HCT116 (cell line): ENCODE measurements around the gene MUC22. TPM values are rescaled to one million over a fixed set of nuclear protein-coding genes. Genes with fewer than 3 reads are reported as not detected.
"Not testable (repeated sequence)": the region's sequence is repeated elsewhere in the genome, so short reads cannot be mapped to it uniquely, and the experiment has no call there.

Experiments
- ATAC-seq: fragments of 200-7000 bp; cut with Tn5 transposase; 2 replicates; pipeline ENCODE4 v1.9.1; 2020; ENCODE audit warnings: mild to moderate bottlenecking, moderate library complexity
- BruUV-seq: library from RNA; stranded (reverse); fragments of 400-500 nt; replicated peaks from 2 replicates; lab custom pipeline; 2021; lab: Mats Ljungman, UMichigan
- CTCF ChIA-PET: fragments of 300-600 bp; sonication (Branson Sonifier 250); formaldehyde crosslinking; loops from one replicate; lab custom pipeline; 2021; ENCODE audit warnings: antibody characterized with exemption; lab: Charles Lee
- POLR2A ChIA-PET: fragments of 300-600, 350-600 bp; sonication (Branson Sonifier 250); formaldehyde crosslinking; loops from one replicate; lab custom pipeline; 2021; ENCODE audit warnings: antibody characterized with exemption; lab: Charles Lee
- RAD21 ChIA-PET, 2 experiments: fragments of 300-600 bp; sonication (Branson Sonifier 250); formaldehyde crosslinking; loops; one replicate each; lab custom pipeline; 2023; ENCODE audit warnings: low total read pairs in 2 of 2; ENCODE audit not compliant: uncharacterized antibody in 2 of 2, unreplicated experiment in 2 of 2, low non-redundant PET in 1 of 2; lab: Charles Lee
- DNase-seq: peaks from one replicate; pipeline ENCODE4 v3.0.0-alpha.2; 2010; ENCODE audit warnings: low read depth, low spot score
- H2AFZ ChIP-seq: fragments of 200-600 bp; shearing (Covaris generic), sonication (generic); 2 replicates; pipeline ENCODE4 v1.6.1; 2017; ENCODE audit warnings: low read depth, mixed run types, mixed read lengths, antibody characterized with exemption, low read length; ENCODE audit not compliant: poor library complexity, severe bottlenecking
- H3K27ac ChIP-seq: 2 replicates; pipeline ENCODE4 v1.5.1; 2012; ENCODE audit warnings: low read depth, low read length
- H3K27me3 ChIP-seq: fragments of 200-600 bp; sonication (generic); 2 replicates; pipeline ENCODE4 v1.6.1; 2016; ENCODE audit warnings: mixed run types, low read length, mixed read lengths; ENCODE audit not compliant: insufficient read depth
- H3K36me3 ChIP-seq, 2 experiments: fragments of 200-500 bp in 1 of 2; fragments of 200-600 bp in 1 of 2; sonication (Bioruptor generic) in 1 of 2; sonication (generic) in 1 of 2; 2 replicates each; pipeline versions ENCODE4 v1.5.1 to v1.6.1; 2014 to 2016; ENCODE audit warnings: low read length in 2 of 2, inconsistent platforms in 1 of 2, mixed read lengths in 1 of 2, mixed run types in 1 of 2; ENCODE audit not compliant: insufficient read depth in 2 of 2, control insufficient read depth in 1 of 2
- H3K4me1 ChIP-seq, 2 experiments: fragments of 200-600 bp in 1 of 2; sonication (generic) in 1 of 2; 2 replicates each; pipeline versions ENCODE4 v1.5.1 to v1.6.1; 2012 to 2017; ENCODE audit warnings: low read length in 2 of 2, inconsistent platforms in 1 of 2, mild to moderate bottlenecking in 1 of 2, mixed read lengths in 1 of 2, mixed run types in 1 of 2, moderate library complexity in 1 of 2; ENCODE audit not compliant: insufficient read depth in 2 of 2, control insufficient read depth in 1 of 2
- H3K4me2 ChIP-seq: fragments of 200-600 bp; sonication (generic); 2 replicates; pipeline ENCODE4 v1.6.1; 2017; ENCODE audit warnings: mixed run types, low read length, mixed read lengths
- H3K4me3 ChIP-seq, 2 experiments: fragments of 200-600 bp in 1 of 2; sonication (generic) in 1 of 2; replicated peaks in 1 of 2; 2 replicates each; pipeline ENCODE4 v1.5.1; 2011 to 2016; ENCODE audit warnings: low read length in 2 of 2, control low read depth in 1 of 2, low read depth in 1 of 2, mild to moderate bottlenecking in 1 of 2, mixed read lengths in 1 of 2, mixed run types in 1 of 2
- H3K79me2 ChIP-seq: fragments of 200-600 bp; sonication (generic); 2 replicates; pipeline ENCODE4 v1.6.1; 2017; ENCODE audit warnings: mild to moderate bottlenecking, mixed run types, low read length, moderate library complexity, mixed read lengths; ENCODE audit not compliant: insufficient read depth
- H3K9ac ChIP-seq: fragments of 200-600 bp; sonication (generic); 2 replicates; pipeline ENCODE4 v1.6.1; 2016; ENCODE audit warnings: low read length, mixed read lengths
- H3K9me2 ChIP-seq: fragments of 200-600 bp; sonication (generic), shearing (Covaris generic); 2 replicates; pipeline ENCODE4 v1.6.1; 2017; ENCODE audit warnings: mixed run types, mild to moderate bottlenecking, moderate library complexity; ENCODE audit not compliant: insufficient read depth
- H3K9me3 ChIP-seq, 2 experiments: fragments of 200-500 bp in 1 of 2; fragments of 200-600 bp in 1 of 2; sonication (Bioruptor generic) in 1 of 2; sonication (generic) in 1 of 2; 2 replicates each; pipeline ENCODE4 v1.6.1; 2014 to 2017; ENCODE audit warnings: low read length in 2 of 2, mixed read lengths in 2 of 2, inconsistent platforms in 1 of 2, low read depth in 1 of 2, mild to moderate bottlenecking in 1 of 2, mixed run types in 1 of 2, moderate library complexity in 1 of 2; ENCODE audit not compliant: control insufficient read depth in 1 of 2, insufficient read depth in 1 of 2
- H4K20me1 ChIP-seq: fragments of 200-600 bp; sonication (generic), shearing (Covaris generic); 2 replicates; pipeline ENCODE4 v1.6.1; 2017; ENCODE audit warnings: mixed run types, mild to moderate bottlenecking, moderate library complexity; ENCODE audit not compliant: insufficient read depth
- CEBPB ChIP-seq: IDR thresholded peaks from 2 replicates; pipeline ENCODE4 v1.6.1; 2012; ENCODE audit warnings: low read depth
- EGR1 ChIP-seq: IDR thresholded peaks from 2 replicates; pipeline ENCODE4 v1.6.1; 2012; ENCODE audit warnings: low read depth
- EZH2 ChIP-seq: fragments of 200-600 bp; sonication (generic); IDR thresholded peaks from 2 replicates; pipeline ENCODE4 v1.6.1; 2017; ENCODE audit warnings: antibody characterized with exemption, mixed run types
- EZH2phosphoT487 ChIP-seq: fragments of 200-600 bp; IDR thresholded peaks from 2 replicates; pipeline ENCODE4 v1.6.1; 2018; ENCODE audit warnings: antibody characterized with exemption, borderline replicate concordance
- MAX ChIP-seq: IDR thresholded peaks from 2 replicates; pipeline ENCODE4 v1.6.1; 2012
- POLR2A ChIP-seq: IDR thresholded peaks from 2 replicates; pipeline ENCODE4 v1.7.0; 2011; ENCODE audit warnings: borderline replicate concordance; ENCODE audit not compliant: insufficient read depth, insufficient read length; ENCODE audit errors: extremely low read depth
- POLR2AphosphoS5 ChIP-seq: IDR thresholded peaks from 2 replicates; pipeline ENCODE4 v1.6.1; 2011; ENCODE audit warnings: mild to moderate bottlenecking, low read depth, low read length, moderate library complexity
- RAD21 ChIP-seq: IDR thresholded peaks from 2 replicates; pipeline ENCODE4 v1.6.1; 2012; ENCODE audit warnings: low read depth, mild to moderate bottlenecking
- REST ChIP-seq: IDR thresholded peaks from 2 replicates; pipeline ENCODE4 v1.6.1; 2012; ENCODE audit warnings: low read depth
- SIN3A ChIP-seq: IDR thresholded peaks from 2 replicates; pipeline ENCODE4 v1.6.1; 2012; ENCODE audit warnings: low read depth
- SP1 ChIP-seq: IDR thresholded peaks from 2 replicates; pipeline ENCODE4 v1.6.1; 2012; ENCODE audit warnings: low read depth
- SRF ChIP-seq: IDR thresholded peaks from 2 replicates; pipeline ENCODE4 v1.6.1; 2012; ENCODE audit warnings: low read depth
- ZNF274 ChIP-seq: fragments of 200-500 bp; sonication (Bioruptor generic); IDR thresholded peaks from 2 replicates; pipeline ENCODE4 v1.6.1; 2014; ENCODE audit warnings: mild to moderate bottlenecking, low read depth, low read length, inconsistent platforms
- intact Hi-C: fragments of 100-400 bp; cut with micrococcal nuclease; formaldehyde crosslinking; loops from 2 replicates; pipeline ENCODE4 v1.10.0; 2022
- total RNA-seq: library from RNA; stranded (reverse); gene quantifications from one replicate; pipeline ENCODE4 v1.2.1, GENCODE V29; 2021; ENCODE audit not compliant: unreplicated experiment
- TF ChIP-seq, protein P1 (sequence below), 3 experiments: fragments of 200-600 bp in 1 of 3; sonication (generic) in 1 of 3; IDR thresholded peaks in 2 of 3; conservative IDR thresholded peaks in 1 of 3; 2 replicates each; pipeline ENCODE4 v1.5.1; 2012 to 2017; ENCODE audit warnings: low read depth in 2 of 3, low read length in 2 of 3, antibody characterized with exemption in 1 of 3, borderline replicate concordance in 1 of 3, control low read depth in 1 of 3, mild to moderate bottlenecking in 1 of 3, mixed read lengths in 1 of 3, mixed run types in 1 of 3, moderate library complexity in 1 of 3; ENCODE audit not compliant: insufficient read depth in 1 of 3

Gene MUC22
- total RNA-seq, 1 experiment from 2014 or later = not detected

DNA sequence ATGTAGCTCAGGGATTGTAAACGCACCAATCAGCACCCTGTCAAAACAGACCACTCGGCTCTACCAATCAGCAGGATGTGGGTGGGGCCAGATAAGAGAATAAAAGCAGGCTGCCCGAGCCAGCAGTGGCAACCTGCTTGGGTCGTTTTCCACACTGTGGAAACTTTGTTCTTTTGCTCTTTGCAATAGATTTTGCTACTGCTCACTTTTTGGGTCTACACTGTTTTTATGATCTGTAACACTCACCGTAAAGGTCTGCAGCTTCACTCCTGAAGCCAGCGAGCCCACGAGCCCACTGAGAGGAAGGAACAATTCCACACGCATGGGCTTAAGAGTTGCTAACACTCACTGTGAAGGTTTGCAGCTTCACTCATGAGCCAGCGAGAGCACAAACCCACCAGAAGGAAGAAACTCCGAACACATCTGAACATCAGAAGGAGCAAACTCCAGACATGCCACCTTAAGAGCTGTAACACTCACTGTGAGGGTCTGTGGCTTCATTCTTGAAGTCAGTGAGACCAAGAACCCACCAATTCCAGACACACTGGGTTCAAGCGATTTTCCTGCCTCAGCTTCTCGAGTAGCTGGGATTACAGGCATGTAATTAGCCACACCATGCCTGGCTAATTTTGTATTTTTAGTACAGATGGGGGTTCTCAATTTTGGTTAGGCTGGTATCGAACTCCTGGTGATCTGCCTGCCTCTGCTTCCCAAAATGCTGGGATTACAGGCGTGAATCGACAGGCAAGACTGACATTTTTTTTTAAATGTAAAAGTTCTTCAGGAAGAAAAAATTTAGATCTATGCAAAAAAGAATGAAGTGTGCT is 11.6 kb downstream of the MUC22 start:
- H4K20me1 ChIP-seq, H3K79me2 ChIP-seq, H3K4me2 ChIP-seq, RAD21 ChIA-PET, H2AFZ ChIP-seq, H3K36me3 ChIP-seq, H3K9ac ChIP-seq, DNase-seq, H3K9me2 ChIP-seq, H3K9me3 ChIP-seq, H3K27me3 ChIP-seq, intact Hi-C loops, H3K4me3 ChIP-seq, H3K4me1 ChIP-seq: not testable (repeated sequence)
- ChIA-PET POLR2A (interaction anchor here (0.7 to 2.6 kb wide), 7 partner anchors 12 to 207 kb away, joined by 3 to 15 read pairs (median 5); no protein-coding TSS in a partner anchor), CTCF (interaction anchor here (1.3 kb wide), 1 partner anchor 66 kb away, joined by 5 read pairs; no protein-coding TSS in a partner anchor)
- peak overlapping the region; percentile 3; the same call in 1 of the 2 replicates for H3K27ac ChIP-seq
- peak; percentile 51 for ATAC-seq
- BruUV-seq = TSS peak; percentile 97
- TF ChIP-seq POLR2AphosphoS5 = peak; percentile 49; the same call in 1 of the 2 replicates
- TF ChIP-seq POLR2A = peak; percentile 98

DNA sequence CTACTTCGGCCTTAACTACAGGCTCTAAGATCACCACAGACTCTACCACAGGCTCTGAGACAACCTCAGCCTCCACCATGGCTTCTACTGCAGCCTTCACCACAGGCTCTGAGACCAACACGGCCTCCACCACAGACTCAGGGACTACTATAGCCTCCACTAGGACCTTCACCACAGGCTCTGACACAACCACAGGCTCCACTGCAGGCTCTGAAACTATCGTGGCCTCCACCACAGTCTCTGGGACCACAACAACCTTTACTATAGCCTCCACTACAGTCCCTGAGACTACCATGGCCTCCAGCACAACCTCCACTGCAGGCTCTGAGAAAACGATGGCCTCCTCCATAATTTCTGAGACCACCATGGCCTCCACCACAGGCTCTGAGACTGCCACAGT is 15.3 kb downstream of the MUC22 start:
- CTCF ChIA-PET = no interaction called here
- H3K9ac ChIP-seq = no peak overlapping the region
- intact Hi-C loops = no loop called here
- no peak for TF ChIP-seq CEBPB
- TF ChIP-seq REST = no peak
- no peak for TF ChIP-seq EGR1
- no peak for TF ChIP-seq RAD21
- no peak for TF ChIP-seq MAX
- TF ChIP-seq SIN3A = no peak
- no peak for TF ChIP-seq POLR2A
- TF ChIP-seq EZH2phosphoT487 = no peak
- TF ChIP-seq SRF = no peak
- no peak for TF ChIP-seq SP1
- TF ChIP-seq ZNF274 = no peak
- TF ChIP-seq, protein P1, sequence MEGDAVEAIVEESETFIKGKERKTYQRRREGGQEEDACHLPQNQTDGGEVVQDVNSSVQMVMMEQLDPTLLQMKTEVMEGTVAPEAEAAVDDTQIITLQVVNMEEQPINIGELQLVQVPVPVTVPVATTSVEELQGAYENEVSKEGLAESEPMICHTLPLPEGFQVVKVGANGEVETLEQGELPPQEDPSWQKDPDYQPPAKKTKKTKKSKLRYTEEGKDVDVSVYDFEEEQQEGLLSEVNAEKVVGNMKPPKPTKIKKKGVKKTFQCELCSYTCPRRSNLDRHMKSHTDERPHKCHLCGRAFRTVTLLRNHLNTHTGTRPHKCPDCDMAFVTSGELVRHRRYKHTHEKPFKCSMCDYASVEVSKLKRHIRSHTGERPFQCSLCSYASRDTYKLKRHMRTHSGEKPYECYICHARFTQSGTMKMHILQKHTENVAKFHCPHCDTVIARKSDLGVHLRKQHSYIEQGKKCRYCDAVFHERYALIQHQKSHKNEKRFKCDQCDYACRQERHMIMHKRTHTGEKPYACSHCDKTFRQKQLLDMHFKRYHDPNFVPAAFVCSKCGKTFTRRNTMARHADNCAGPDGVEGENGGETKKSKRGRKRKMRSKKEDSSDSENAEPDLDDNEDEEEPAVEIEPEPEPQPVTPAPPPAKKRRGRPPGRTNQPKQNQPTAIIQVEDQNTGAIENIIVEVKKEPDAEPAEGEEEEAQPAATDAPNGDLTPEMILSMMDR (IDR thresholded peaks at IDR 0.05 in 2 of 3, conservative IDR thresholded peaks at IDR 0.05 in 1 of 3; ENCODE audit: borderline replicate concordance in 1 of 3, insufficient read depth in 1 of 3, low read depth in 2 of 3, low read length in 2 of 3) = no peak
- TF ChIP-seq EZH2 = no peak
- POLR2A ChIA-PET = no interaction called here
- H4K20me1 ChIP-seq = no peaks in the 10 kb centered on the region
- H3K27ac ChIP-seq = no peak overlapping the region
- H3K27me3 ChIP-seq = no peaks in the 10 kb centered on the region
- no peaks in the 10 kb centered on the region for H3K79me2 ChIP-seq
- no peaks in the 10 kb centered on the region for H3K9me2 ChIP-seq
- ATAC-seq (no peak), DNase-seq (no peak)
- no peak overlapping the region for H3K4me2 ChIP-seq
- H3K4me1 ChIP-seq = peaks cover 0 to 5% of the 10 kb centered on the region in 2 experiments; a peak in 1 of 4 replicates
- no peak overlapping the region for H3K4me3 ChIP-seq
- no peak overlapping the region for H2AFZ ChIP-seq
- RAD21 ChIA-PET = no interaction called here
- no peaks in the 10 kb centered on the region for H3K9me3 ChIP-seq
- no TSS peak for BruUV-seq
- H3K36me3 ChIP-seq = no peaks in the 10 kb centered on the region
